Neural crest cell (in vitro differentiated cells): Measurements from ENCODE around the gene AUP1. TPM values are rescaled to one million over a fixed set of nuclear protein-coding genes. Genes with fewer than 3 reads are reported as not detected.

Source experiments
- DNase-seq: peaks from one replicate; pipeline ENCODE4 v3.0.0; 2021; ENCODE audit warnings: low read depth, mixed read lengths, low spot score
- H3K27ac Mint-ChIP-seq: one replicate; pipeline ENCODE4 v1.8.0; 2021; ENCODE audit warnings: mild to moderate bottlenecking, mixed read lengths; ENCODE audit not compliant: unreplicated experiment
- H3K27me3 Mint-ChIP-seq: 2 replicates; pipeline ENCODE4 v1.8.0; 2021; ENCODE audit warnings: low read depth, mild to moderate bottlenecking, mixed read lengths
- H3K36me3 Mint-ChIP-seq: 2 replicates; pipeline ENCODE4 v1.8.0; 2021; ENCODE audit warnings: low read depth, mild to moderate bottlenecking, mixed read lengths
- H3K4me1 Mint-ChIP-seq: 2 replicates; pipeline ENCODE4 v1.8.0; 2021; ENCODE audit warnings: mixed read lengths
- H3K4me3 Mint-ChIP-seq: one replicate; pipeline ENCODE4 v1.8.0; 2021; ENCODE audit warnings: mild to moderate bottlenecking, mixed read lengths
- H3K9me3 Mint-ChIP-seq: 2 replicates; pipeline ENCODE4 v1.8.0; 2021; ENCODE audit warnings: mixed read lengths
- CTCF ChIP-seq: fragments of 200-600 bp; sonication (generic); conservative IDR thresholded peaks from 2 replicates; pipeline ENCODE4 v1.5.0; 2021; ENCODE audit warnings: antibody characterized with exemption, mild to moderate bottlenecking
- total RNA-seq: library from RNA; stranded (reverse); gene quantifications from 2 replicates; pipeline ENCODE4 v1.2.1, GENCODE V29; 2021

Gene AUP1
- total RNA-seq, 1 donor from 2014 or later, result 113 TPM

GRCh38 chr2:74505448-74506246 lies 23.9 kb downstream of the AUP1 start:
- peaks cover 91% of the 10 kb centered on the region for H3K27me3 Mint-ChIP-seq
- peak overlapping the region; percentile 99 for H3K4me3 Mint-ChIP-seq
- H3K4me1 Mint-ChIP-seq, result peaks cover 37% of the 10 kb centered on the region

GRCh38 chr2:74504591-74504990 lies 24.9 kb downstream of the AUP1 start:
- peaks cover 37% of the 10 kb centered on the region for H3K4me1 Mint-ChIP-seq
- peaks cover 91% of the 10 kb centered on the region for H3K27me3 Mint-ChIP-seq
- TF ChIP-seq CTCF, result no peak
- H3K36me3 Mint-ChIP-seq, result peaks cover 23% of the 10 kb centered on the region
- H3K27ac Mint-ChIP-seq, result no peak overlapping the region
- no peak for DNase-seq
- H3K9me3 Mint-ChIP-seq, result peaks cover 3% of the 10 kb centered on the region
- H3K4me3 Mint-ChIP-seq, result peak overlapping the region; percentile 99

More at GRCh38 chr2:74505448-74506246, 23.9 kb downstream of the AUP1 start:
- no peak overlapping the region for H3K27ac Mint-ChIP-seq
- peaks cover 3% of the 10 kb centered on the region for H3K9me3 Mint-ChIP-seq
- no peak for TF ChIP-seq CTCF
- no peak for DNase-seq
- peaks cover 23% of the 10 kb centered on the region for H3K36me3 Mint-ChIP-seq

GRCh38 chr2:74503506-74504475 lies 25.7 kb downstream of the AUP1 start:
- Mint-ChIP-seq H3K9me3 (peaks cover 3% of the 10 kb centered on the region), H3K27me3 (peaks cover 90% of the 10 kb centered on the region), H3K4me1 (peaks cover 41% of the 10 kb centered on the region), H3K27ac (no peak overlapping the region), H3K36me3 (peaks cover 23% of the 10 kb centered on the region), H3K4me3 (peak overlapping the region; percentile 99)
- DNase-seq, result no peak
- TF ChIP-seq CTCF, result no peak

GRCh38 chr2:74502720-74503505 lies 26.6 kb downstream of the AUP1 start:
- DNase-seq, result peak; percentile 37
- Mint-ChIP-seq H3K4me1 (peaks cover 40% of the 10 kb centered on the region), H3K36me3 (peaks cover 20% of the 10 kb centered on the region), H3K27ac (no peak overlapping the region), H3K9me3 (no peaks in the 10 kb centered on the region), H3K4me3 (peak overlapping the region; percentile 74), H3K27me3 (peaks cover 91% of the 10 kb centered on the region)
- peak; percentile 40 for TF ChIP-seq CTCF
